IPS-NIHi7 (cell line): ENCODE results near the gene PNISR.
A peak's percentile ranks its signal among the peaks of the same experiment; 100 is the strongest.
"Not testable (repeated sequence)": the region's sequence is repeated elsewhere in the genome, so short reads cannot be mapped to it uniquely, and the experiment has no call there.

Experiments used
- DNase-seq: peaks from one replicate; pipeline ENCODE4 v3.0.0; 2012; ENCODE audit warnings: mixed read lengths; ENCODE audit errors: extremely low spot score

The PNISR gene, protein sequence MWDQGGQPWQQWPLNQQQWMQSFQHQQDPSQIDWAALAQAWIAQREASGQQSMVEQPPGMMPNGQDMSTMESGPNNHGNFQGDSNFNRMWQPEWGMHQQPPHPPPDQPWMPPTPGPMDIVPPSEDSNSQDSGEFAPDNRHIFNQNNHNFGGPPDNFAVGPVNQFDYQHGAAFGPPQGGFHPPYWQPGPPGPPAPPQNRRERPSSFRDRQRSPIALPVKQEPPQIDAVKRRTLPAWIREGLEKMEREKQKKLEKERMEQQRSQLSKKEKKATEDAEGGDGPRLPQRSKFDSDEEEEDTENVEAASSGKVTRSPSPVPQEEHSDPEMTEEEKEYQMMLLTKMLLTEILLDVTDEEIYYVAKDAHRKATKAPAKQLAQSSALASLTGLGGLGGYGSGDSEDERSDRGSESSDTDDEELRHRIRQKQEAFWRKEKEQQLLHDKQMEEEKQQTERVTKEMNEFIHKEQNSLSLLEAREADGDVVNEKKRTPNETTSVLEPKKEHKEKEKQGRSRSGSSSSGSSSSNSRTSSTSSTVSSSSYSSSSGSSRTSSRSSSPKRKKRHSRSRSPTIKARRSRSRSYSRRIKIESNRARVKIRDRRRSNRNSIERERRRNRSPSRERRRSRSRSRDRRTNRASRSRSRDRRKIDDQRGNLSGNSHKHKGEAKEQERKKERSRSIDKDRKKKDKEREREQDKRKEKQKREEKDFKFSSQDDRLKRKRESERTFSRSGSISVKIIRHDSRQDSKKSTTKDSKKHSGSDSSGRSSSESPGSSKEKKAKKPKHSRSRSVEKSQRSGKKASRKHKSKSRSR

DNA sequence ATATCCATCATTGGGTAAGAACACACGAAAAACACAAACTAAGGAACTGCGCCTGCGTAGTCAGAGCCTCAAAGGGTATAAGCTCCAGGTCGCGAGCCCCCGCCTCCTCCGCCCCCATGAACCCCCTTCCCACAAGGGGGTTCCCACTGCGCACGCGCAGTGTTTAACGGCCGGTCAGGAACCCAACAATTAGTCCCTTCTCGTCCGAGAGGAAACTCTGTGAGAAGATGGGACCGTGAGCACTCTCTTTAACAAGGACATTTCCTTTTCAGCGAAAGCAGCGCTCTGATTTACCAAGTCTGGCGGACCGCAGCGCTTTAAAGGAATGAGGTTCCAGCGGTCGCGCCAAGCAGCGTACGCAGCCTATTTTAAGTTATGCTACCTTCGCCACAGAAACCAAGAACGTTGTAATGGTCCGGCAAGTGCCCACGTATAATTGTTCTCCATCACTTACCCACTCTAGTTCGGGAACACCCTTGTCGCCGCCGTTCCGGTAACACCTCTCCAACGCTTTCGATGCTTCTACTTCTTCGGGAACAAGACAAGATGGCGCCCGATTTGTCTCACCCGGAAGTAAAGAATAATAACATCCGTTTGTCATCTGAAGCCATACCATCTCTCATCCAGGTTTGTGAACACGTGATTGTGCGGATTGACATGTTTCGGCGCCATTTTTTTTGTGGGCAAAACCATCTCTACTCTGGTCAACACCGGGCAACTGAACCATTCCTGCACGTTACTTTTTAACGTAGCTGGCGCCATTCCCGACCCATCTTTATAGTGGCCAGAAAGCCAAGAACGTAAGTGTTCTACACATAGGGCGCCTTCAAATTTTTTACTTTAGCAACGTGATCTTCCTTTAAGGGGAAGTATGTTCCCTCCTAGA, at the start of gene PNISR:
Gene PNISR, minus strand, starts transcription at position 548 of the 886 bp plus-strand sequence. CDS start 10,649 bp downstream, outside the sequence.
- DNase-seq: peak; percentile 93

DNA sequence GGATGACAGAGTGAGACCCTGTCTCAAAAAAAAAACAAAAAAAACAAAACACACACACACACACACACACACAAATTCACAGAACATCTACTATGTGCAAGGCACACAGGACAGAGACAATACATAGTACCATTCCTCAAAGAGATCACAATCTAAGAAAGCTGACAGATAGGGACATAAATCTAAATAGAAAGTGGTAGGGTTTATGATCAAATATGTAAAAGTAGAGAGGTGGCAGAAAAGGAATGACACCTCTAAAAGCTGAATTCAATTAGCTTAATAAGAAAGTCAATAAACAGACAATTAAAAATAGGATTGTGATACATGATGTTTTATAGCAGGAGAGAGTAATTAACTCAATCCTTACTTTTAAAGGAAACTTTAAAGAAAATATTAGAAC, 48.6 kb upstream of the PNISR start:
- no peak for DNase-seq

DNA sequence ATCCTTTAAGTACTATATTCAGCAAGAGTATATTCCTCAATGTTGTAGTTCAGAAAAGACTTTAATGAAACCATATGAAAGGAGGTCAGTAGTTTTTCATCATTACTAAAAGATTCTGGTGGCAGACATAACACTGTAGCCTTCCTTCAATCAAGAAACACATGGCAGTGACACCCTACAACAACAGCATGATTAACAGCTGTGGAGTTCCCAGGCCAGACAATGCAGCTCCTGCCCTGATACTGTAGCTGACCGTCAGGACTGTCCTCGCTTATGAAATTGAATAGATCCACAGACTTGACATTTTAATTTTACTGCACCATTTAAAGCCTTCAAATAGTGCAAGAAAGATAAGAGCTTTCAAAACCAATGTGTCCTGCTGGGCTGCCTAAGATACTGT, 46.5 kb upstream of the PNISR start:
- no peak for DNase-seq

DNA sequence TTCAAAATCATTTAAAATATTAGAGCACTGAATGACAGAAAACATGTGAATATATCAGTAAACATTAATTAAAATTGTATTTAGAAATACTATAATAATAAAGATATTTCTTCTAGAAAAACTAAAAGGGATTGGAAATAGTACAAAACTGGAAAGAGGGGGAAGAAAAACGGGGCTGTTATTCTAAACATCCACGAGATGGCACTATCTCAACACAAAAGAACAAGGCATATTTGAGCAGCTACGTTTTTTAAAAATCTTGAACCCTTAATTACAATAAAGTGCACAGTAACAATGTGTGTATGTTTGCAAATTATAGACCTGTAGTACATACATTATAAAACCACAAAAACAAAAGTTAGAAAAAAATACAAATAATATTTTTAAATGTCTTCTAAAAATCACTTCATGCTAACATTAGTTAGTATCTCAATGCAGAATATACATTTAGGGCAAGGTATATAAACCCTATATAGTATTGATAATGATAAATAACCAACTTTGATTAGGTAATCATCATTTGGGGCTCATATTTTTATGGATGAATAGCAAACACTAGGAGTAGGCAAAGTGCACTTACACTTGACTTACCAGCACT, 42.5 kb upstream of the PNISR start:
- DNase-seq: peak; percentile 15

DNA sequence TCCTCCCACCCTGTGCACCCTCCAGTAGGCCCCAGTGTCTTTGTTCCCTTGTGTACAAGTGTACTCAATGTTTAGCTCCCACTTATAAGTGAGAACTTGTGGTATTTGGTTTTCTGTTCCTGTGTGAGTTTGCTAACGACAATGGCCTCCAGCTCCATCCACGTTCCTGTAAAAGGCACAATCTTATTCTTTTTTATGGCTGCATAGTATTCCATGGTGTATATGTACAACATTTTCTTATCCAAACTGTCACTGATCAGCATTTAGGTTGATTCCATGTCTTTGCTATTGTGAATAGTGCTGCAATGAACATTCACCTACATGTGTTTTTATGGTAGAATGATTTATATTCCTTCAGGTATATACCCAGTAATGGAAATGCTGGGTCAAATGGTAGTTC, 34.0 kb upstream of the PNISR start:
- DNase-seq: not testable (repeated sequence)

DNA sequence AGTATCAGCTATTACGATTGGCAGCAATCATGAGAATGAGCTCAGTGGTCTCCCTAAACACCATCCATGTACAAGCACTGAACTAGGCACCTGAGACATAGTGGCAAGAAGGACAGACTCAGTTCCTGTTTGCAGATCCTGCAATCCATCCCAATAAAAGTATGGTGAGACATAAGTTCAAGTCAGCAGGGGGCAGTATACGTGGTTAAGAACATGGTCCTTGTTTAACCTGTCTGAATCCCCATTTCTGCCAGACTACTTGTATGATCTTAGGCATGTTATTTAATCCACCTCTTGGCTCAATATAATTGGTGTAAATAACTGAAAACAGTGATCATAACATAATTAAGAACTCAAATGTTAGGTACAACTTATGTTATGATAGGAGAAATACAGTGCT, 33.2 kb upstream of the PNISR start:
- DNase-seq: peak; percentile 24

DNA sequence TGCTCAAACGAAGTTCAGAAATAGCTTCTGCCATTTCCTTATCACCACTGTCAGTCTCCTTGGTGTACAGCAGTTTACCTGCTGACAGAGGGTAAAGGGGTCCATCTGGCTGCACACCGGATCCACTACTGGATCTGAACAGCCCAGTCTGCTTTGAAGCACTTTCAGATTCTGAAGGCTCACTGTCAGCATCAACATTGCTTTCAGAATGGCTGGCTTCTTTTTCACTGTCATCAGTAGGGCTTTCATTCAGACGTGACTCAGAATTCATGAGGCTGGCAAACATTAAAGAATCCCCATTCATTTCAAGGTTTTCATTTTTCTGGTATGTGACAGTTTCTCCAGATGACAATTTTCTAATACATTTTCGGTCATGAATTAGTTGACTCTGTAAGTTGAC, 21.0 kb upstream of the PNISR start:
- DNase-seq: no peak

DNA sequence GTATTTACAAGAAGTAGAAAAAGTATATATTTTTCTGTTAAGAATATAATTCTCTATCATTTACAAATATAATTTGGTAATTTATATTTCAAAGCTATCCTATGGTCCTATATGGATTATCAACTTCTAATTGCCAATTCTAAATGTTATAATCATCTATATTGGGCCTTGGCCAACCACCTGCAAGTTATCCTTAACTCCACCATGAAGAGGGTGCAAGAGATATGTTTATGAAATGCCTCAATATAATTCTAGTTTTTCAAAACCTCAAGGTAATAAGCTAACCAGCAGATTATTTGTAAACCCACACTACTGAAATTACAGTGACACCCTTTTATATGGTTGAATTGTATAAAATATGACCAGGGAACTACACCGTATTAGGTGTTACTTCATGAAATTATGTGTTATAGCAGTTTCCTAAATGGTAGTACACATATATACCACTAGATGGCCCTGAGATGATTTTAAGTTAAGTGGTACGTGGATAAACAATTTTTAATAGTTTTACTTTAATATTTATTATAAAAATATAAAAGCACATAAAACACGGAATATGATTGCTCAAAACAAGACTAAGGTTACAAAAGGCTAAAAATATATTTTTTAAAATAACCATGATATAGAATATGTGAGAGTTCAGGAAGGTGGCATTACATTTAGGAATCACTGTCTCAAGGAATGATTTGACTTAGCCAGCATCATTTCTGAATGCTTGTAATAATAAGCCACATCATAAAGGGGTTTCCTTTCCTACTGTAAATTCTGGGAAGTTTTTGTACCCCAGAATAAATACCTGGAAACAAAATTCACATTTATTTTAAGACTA, 9.8 kb upstream of the PNISR start:
- DNase-seq: peak; percentile 10

DNA sequence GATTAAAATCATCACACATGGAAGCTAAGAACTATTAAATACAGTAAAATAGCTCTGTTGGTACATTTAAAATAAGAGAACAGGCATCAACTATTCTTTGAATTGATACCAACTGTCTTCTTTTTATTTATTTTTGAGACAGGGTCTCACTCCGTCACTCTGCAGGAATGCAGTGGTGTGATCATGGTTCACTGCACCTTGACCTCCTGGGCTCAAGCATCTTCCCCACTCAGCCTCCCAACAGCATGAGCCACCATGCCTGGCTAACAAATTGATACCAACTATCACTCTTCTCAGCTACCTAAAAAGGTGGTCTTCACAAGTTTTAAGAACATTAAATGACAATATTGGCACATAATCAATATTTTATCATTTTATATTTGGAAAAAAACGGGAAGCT, 7.8 kb upstream of the PNISR start:
- DNase-seq: no peak

DNA sequence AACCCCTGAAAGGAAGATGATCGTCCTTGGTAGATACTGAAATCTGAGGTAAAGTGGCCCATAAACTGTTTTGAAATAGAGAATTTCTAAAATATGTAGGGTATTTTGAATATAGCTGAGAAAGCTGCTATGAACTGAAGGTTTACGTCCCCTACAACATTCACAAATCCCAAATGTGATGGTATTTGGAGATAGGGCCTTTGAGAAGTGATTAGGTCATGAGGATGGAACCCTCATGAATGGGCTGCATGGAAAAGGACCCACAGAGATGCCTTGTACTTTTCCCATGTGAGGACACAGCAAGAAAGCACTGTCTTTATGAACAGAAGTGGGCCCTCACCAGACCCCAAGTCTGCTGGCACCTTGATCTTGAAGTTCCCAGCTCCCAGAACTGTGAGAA, 6.8 kb upstream of the PNISR start:
- DNase-seq: no peak

DNA sequence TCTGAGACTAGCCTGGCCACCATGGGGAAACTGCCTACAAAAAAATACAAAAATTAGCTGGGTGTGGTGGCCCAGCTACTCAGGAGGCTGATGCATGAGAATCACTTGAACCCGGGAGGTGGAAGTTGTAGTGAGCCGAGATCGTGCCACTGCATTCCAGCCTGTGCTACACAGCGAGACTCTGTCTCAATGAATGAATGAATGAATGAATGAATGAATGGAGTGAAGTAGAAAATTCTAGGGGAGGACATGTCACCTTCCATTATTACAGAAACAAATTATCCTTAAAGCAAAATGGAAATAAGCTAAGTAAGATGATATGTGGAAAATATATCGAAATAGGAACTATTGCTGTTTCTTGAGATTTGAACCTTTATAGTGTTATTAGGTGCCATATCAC, 2.9 kb upstream of the PNISR start:
- no peak for DNase-seq

DNA sequence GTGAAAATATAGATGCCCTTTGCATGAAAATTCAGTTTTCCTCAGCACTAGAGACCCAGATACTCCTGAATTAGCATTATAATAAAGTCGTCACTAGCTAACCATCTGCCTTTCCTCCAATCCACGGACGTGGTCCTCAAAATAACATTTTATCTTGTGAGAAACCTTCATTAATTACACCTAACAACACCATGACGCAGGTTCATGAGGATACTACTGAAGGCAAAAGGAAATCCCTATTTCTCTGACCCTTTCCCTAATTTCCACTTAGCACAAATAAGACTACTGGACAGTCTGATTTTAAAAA, 1.3 kb upstream of the PNISR start:
- DNase-seq: peak; percentile 7

DNA sequence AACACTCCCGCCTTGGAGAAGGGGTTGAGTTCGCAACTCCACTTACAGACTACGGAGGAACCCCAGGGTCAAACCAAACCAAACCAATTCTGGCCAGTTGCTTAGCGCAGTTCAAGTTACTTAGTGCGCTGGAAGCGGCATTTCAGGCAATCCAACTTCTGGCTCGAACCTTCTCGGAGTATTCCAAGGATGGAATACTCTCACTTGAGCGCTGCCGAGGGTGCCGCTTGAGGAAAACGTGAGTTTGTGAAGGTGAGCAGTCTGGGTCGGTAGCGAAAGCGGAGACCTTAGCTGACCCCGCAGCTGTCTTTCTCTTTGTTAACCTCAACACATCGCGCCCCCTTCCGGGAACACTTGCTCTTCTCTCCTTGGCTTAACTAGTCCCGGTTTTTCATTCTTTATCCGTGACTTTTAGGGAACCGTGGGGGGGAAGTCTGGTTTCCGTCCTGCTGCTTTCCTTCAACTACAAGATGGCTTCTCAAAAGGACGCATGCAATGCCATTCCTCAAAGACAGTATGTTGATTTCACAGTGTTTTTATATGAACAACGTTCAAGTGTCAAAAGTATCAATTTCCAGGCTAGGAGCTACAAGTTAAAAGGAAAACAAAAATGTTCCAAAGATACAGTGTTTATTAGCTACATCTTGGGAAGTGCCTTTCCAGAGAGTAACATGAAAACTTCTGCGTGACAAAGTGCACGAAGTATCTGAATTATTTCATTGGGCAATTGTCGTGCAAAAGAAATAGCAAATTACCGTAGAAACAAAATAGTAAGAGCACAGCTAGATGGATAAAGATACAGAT, 741 bp upstream of the PNISR start:
- peak; percentile 77 for DNase-seq

DNA sequence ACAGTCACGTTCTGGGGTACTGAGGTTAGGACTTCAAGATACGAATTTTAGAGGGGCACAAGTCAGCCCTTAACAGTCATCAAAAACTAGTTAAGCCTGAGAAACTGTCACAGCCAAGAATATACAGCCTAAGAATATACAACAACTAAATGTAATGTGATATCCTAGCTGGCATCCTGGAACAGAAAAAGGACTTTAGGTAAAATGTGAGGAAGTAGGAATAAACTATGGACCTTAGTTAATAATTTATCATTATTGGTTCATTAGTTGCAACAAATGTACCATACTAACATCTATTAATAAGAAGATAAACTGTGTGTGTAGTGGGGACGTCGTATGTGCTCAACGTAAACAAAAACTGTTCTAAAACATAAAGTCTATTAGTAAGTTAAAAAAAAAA, 1.1 kb downstream of the PNISR start:
- DNase-seq: no peak

DNA sequence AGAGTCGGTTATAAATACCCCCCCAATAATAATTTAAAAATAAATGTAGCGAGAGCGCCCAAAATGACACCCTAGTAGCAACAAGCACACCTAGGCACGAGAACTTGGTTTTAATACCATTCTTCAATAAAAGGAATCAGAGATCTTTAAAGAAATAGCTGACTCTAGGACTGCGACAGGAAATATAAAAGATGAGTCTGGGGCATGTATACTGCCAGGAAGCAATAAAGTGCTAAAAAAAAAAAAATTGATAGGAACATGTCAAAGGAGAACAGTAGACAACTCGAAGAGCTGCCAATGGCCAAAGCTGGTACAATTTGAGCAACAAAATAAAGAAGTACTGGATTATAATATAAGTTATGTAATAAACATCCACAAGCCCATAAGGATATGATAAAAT, 2.2 kb downstream of the PNISR start:
- no peak for DNase-seq

DNA sequence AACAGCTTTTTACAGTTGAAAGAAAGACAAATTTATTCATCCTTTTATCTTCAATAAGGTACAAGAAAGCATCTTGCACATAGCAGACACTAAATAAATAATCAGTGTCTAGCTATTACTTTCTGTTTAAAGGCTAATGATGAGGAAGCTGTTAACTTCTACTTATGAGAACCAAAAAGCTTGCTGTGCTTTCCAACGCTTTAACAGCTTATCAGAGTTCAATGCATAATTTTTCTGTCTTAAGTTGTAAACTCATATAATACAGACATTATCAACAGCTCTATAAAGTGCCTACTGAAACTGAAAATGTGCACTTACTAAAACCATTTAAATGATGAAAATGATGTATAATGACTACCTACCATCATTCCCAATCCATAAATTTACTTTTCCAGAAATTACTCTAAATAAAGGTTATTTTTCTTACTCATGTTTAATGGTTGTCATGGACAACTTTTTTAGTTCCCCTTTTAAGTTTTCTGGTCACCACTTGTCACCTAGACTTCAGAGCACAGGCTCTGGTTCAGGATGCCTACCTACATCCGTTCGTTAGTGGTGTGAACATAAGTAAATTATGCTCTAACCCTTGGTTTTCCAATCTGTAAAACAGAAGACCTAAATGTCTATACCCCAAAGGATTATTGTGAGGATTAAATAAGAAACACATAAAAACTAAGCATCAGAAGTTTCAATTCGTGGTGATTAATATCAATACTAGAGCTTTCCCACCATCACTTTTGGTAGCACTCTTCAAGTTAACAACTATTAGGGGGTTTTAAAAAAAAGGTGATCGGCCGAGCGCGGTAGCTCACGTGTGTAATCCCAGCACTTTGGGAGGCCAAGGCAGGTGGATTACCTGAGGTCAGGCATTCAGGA, 8.0 kb downstream of the PNISR start:
- DNase-seq: no peak

DNA sequence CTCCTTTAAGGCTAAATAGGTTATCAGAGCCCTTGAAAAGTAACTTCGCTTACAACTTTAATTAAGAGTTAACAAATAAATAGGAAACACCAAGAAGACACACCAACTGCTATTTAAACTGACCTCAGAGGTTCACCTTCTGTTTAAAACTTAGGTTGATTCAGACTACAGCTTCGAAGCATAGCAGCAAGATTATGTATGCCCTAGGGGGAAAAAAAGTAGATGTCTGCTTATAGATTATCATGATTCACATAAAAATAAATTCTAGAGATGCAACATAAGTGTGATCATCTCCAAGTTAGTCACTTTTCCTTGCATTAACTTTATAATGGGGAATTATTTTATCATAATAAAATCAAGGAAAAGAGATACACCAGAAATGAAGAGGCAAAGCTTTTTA, 8.9 kb downstream of the PNISR start:
- no peak for DNase-seq

DNA sequence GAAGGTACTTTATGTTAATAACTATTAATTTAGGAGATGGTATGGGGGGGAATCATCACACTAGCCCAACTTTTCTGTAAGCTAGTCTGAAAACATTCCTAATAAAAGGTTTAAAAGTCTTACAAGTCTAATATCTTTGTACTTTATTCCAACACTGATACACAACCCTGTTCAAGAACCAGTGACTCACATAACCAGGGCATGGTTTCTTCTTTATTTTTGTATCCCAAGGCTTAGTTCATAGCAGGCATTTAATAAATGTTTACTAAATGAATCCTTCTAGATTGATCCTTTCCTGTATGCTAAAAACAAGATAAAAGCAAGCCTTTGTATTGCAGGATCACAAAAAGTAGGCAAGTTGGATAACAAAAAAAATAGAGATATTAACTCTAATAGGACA, 9.7 kb downstream of the PNISR start:
- no peak for DNase-seq

DNA sequence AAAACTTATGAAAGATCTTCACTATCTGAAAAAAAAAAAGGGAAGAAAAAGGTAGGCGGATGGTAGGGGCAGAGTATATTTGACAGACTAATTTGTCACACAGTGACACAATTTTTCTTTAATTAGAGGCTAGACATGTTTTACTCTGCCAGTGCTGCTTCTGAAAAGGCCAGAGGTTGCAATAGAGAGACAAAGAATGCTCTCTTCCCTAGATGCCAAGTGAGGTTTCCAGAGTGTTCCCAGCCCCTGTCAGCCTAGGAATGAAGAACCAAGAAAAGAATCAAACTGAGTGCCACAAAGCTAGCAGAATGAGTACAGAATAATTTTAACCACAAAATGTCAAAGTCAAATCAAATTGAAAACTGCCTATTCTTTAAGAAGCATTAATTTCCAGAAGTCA, 13.0 kb downstream of the PNISR start:
- no peak for DNase-seq
